HG03025 (cell line): ENCODE data around the gene DDX46.
A peak's percentile ranks its signal among the peaks of the same experiment; 100 is the strongest.
"Not testable (repeated sequence)": the region's sequence is repeated elsewhere in the genome, so short reads cannot be mapped to it uniquely, and the experiment has no call there.

Source experiments
- ATAC-seq: cut with Tn5 transposase; IDR thresholded peaks from one replicate; pipeline ENCODE4 v1.9.1; 2021; ENCODE audit warnings: mild to moderate bottlenecking, moderate library complexity; ENCODE audit not compliant: unreplicated experiment, low FRiP score

The DDX46 gene, protein sequence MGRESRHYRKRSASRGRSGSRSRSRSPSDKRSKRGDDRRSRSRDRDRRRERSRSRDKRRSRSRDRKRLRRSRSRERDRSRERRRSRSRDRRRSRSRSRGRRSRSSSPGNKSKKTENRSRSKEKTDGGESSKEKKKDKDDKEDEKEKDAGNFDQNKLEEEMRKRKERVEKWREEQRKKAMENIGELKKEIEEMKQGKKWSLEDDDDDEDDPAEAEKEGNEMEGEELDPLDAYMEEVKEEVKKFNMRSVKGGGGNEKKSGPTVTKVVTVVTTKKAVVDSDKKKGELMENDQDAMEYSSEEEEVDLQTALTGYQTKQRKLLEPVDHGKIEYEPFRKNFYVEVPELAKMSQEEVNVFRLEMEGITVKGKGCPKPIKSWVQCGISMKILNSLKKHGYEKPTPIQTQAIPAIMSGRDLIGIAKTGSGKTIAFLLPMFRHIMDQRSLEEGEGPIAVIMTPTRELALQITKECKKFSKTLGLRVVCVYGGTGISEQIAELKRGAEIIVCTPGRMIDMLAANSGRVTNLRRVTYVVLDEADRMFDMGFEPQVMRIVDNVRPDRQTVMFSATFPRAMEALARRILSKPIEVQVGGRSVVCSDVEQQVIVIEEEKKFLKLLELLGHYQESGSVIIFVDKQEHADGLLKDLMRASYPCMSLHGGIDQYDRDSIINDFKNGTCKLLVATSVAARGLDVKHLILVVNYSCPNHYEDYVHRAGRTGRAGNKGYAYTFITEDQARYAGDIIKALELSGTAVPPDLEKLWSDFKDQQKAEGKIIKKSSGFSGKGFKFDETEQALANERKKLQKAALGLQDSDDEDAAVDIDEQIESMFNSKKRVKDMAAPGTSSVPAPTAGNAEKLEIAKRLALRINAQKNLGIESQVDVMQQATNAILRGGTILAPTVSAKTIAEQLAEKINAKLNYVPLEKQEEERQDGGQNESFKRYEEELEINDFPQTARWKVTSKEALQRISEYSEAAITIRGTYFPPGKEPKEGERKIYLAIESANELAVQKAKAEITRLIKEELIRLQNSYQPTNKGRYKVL

DNA sequence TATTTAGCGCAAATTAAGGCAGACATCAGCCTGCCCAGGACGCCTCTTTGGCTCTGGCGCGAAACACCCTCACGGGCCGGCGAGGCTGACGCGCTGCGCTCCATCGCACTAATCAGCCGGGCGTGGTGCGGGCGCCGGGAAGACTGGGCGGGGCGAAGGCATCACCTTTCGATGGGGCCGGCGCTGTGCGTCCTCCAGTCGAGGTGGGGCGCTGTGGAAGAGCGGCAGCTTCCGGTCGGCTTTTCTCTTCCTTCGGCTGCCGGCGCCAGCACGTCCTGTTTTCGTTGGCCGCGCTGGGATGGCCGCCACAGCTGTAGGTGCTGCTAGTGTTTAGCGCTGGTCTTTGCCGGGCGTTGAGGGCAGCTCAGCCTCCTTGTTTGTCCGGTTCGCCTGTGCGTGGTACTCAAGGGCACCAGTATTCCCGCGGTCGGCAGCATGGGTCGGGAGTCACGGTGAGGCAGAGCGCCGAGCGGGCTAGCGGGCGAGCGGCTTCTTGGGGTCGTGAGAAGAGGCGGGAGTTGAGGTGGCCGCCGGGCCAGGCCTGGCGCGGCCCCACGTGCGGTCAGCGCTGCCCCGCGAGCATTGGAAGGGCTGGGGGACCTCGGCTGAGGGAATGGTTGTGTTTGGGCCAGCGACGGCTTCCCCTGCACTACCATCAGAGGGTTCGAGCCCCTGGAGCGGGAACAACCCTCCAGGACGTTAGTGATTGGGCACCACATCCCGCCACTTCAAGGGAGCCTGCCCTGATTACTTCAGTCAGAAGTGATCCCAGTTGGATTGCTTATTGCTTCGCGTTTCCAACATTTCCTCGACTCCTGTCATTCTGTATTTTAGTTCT lies at the start of gene DDX46:
DDX46 (plus strand) TSS at position 276 of the 838 bp plus-strand sequence; CDS start at position 436, 160 bp downstream.
- ATAC-seq = peak; percentile 94

DNA sequence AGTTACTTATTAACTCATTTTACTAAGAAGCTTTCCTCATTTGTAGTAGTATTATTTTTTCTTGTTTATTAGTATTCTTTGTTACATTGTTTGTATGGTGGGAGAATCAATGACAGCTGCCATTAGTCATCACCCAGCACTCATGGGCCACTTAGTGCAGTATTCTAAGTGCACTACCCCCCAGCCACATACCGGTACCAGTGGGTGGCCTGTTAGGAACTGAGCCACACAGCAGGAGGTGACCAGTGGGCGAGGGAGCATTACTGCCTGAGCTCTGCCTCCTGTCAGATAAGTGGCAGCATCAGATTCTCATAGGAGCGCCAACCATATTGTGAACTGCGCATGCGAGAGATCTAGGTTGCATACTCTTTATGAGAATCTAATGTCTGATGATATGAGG lies 44.5 kb upstream of the DDX46 start:
- ATAC-seq = no peak

DNA sequence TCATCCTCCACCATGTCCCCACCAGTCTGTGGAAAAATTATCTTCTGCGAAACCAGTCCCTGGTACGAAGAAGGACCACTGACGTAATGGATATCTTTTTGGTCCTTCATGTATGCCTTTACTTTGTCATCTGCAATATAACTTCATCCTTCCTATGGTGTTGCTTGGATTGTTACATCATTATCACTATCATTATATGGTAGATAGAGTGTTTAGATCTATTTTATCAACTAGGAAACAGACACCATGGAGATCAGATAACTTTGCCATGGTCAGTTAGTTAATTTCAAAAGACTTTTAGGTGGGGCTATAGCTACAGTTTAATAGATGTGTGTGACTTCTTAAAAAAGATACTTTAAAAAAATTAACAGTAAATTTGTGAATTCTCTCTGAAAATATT lies 44.0 kb upstream of the DDX46 start:
- ATAC-seq = no peak

DNA sequence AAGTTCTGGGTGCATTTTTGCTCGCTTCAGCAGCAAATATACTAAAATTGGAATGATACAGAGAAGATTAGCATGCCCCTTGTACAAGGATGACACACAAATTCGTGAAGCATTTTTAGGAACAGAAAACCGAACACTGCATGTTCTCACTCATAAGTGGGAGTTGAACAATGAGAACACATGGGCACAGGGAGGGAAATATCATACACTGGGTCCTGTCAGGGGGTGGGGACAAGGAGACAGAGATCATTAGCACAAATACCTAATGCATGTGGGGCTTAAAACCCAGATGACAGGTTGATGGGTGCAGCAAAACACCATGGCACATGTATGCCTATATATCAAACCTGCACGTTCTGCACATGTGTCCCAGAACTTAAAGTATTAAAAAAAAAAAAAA lies 43.1 kb upstream of the DDX46 start:
- ATAC-seq = not testable (repeated sequence)

DNA sequence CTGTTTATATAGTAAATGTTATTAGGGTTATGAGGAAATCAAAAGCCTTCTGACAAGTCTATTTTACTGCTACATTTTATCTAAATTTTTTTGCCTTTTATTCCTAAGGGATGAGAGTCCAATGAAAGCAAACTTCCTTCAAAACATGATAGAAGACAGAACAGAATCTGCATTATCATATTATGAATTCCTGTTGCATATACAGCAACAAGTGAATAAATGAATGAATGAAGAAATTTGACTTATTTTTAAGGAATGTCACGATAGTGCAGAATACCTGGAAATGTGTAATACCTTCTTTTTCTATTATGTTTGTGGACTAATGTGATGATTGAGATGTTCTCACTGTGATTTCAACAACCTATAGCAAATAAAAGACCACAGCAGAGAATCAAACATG lies 33.7 kb upstream of the DDX46 start:
- no peak for ATAC-seq

DNA sequence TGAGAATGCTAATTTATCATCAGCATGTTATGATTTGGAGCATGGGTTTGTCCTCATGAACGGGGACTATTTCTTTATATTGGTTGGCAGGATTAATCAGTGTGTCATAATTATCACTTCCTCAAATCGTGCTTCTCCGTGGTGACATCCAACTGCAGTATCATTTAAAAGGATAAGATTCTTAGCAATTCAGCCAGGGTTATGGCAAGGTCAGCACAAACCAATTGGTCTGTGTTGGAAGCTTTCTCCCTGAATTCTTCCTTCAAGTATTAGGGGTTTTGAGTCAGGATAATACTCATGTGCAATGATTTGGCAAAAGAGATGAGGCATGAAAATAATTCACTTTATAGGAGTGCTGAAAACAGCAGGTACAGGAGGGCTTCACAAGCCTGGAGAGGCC lies 25.8 kb upstream of the DDX46 start:
- ATAC-seq = no peak

DNA sequence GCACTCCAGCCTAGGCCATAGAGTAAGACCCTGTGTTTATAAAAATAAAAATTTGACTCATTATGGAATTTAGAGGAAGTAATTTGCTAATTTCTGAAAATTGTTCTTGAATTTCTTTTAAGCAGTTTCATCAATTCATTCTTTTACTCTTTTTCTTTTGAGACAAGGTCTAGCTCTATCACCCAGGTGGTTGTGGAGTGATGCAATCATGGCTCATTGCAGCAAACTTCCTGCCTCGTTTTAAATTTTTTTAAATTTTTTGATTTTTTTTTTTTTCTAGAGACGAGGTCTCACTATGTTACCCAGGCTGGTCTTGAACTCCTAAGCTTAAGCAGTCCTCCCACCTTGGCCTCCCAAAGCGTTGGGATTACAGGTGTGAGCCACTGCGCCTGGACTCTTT lies 23.3 kb upstream of the DDX46 start:
- no peak for ATAC-seq

DNA sequence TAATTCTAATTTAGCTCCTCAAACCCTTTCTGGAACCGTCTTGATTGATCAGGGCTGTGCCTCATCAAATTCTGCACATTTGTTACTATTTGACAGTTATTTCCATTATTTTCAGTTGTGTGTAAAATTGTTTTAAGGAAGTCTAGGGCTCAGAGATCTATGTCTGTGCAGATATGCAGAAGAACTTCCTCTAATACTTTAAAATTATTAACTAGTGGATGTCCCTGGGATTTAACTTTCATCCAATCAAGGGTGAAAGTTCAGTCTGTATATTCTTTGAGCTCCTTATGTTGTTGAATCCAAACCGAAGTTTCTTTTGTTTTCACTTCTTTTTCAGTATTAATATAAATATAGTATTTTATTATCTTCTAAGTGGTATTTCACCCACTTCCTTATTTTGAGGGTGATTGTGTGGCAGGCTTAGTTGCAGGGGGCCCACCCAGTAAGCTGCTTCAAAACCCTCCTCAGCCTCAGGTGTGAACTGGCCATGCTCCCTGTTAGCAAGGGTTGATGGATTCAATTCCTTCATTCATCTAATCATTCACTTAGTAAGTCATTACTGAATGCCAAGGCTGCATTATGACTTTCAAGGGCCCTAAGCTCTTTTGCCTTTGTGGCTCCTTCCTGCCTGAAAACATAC lies 22.3 kb upstream of the DDX46 start:
- ATAC-seq = no peak

DNA sequence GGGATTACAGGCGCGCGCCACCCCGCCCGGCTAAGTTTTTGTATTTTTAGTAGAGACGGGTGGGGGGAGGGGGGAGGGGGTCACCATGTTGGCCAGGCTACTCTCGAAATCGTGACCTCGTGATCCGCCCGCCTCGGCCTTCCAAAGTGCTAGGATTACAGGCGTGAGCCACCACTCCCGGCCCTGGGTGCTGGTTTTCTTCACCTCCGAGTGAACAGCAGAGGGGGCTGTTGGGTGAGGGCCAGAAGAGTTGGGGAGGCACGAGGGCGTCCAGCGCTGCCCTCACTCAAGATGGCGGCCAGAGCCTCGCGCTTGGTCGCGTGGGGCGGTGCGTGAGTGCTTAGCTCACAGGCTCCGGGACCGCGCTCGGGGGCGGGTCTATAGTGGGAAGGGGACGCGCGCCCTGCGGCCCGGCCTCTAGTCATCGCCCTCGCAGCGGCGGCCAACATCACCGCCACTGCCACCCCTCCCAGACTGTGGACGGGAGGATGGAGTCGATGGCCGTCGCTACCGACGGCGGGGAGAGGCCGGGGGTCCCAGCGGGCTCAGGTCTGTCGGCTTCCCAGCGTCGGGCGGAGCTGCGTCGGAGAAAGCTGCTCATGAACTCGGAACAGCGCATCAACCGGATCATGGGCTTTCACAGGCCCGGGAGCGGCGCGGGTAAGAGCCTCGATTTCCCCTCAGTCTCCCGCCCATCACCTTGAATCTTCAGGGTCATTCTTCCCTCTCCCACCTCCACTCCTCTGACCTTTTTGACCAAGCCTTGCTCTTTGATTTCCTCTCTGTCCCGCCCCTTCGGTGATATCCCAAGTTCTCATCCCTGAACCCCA lies 20.2 kb upstream of the DDX46 start, which contains the start of gene CAMLG:
CAMLG (plus strand) TSS at position 416 of the 830 bp plus-strand sequence; CDS start at position 489, 73 bp downstream.
- peak; percentile 91 for ATAC-seq

DNA sequence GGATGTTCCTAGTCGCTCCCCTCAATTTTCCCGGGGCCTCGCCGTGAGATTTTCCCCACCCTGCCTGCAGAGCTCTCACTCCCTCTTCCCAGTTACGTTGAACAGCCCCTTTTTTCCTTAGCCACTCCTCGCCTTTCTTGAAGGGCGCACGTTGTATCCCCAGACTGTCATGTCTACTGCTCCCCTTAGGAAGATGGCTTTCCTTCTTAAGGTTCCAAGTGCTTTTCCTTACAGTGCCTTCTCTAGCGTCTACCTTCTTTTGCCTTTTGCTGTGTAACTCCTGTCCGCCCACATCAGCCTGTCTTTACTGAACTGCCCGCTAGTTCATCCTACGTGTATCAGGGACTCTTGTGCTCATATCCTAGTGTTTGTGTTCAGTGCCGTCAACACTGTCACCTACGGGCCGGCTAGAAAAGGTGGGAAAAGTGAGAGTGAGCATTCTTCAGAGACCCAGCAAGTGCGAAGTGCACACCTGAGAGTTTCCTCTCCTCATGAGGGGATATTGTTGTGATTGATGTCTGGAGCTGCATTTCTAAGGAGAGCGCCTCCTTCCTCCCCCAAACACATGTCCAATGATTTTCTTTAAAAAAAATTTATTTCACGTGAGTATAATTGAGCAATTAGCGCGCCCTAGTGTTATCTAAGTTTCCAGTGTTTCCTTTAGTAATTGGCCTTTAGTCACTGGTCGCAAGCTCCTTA lies 19.5 kb upstream of the DDX46 start:
- ATAC-seq = no peak

DNA sequence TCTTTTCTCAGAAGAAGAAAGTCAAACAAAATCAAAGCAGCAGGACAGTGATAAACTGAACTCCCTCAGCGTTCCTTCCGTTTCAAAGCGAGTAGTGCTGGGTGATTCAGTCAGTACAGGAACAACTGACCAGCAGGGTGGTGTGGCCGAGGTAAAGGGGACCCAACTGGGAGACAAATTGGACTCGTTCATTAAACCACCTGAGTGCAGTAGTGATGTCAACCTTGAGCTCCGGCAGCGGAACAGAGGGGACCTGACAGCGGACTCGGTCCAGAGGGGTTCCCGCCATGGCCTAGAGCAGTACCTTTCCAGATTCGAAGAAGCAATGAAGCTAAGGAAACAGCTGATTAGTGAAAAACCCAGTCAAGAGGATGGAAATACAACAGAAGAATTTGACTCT lies 17.5 kb upstream of the DDX46 start:
- no peak for ATAC-seq

DNA sequence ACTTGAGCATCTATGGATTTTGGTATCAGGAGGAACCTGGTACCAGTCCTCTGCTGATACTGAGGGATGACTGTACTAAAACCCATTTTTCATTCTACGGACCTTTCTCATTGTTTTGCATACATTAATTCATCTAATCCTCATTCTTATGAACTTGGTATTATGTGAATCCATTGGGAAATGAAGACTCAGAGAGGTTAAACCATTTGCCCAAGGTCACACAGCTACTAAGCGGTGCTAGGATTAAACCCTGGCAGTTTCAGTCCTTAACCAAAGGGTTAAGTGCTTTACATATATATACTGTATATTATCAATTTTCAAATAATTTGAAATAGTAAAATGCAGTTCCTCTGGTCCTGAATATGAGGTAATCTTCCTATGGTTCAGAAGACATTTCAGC lies 16.4 kb upstream of the DDX46 start:
- ATAC-seq = no peak

DNA sequence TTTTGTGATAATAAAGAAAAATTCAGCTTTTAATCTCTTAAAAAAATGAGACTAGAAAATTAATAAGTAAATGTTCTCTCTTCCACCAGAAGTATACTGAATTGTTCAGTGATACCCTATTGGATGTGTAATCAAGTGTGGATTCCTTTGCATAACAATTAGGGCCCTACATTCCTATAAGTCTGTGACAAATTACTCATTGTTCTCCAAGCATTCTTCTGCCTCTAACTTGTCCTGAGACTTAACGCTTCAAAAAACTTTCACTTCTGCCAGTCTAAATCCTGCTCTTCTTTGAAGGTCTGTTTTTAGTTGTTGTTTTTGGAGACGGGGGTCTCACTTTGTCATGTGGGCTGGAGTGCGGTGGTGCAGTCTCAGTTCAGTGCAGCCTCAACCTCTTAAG lies 9.2 kb upstream of the DDX46 start:
- no peak for ATAC-seq

DNA sequence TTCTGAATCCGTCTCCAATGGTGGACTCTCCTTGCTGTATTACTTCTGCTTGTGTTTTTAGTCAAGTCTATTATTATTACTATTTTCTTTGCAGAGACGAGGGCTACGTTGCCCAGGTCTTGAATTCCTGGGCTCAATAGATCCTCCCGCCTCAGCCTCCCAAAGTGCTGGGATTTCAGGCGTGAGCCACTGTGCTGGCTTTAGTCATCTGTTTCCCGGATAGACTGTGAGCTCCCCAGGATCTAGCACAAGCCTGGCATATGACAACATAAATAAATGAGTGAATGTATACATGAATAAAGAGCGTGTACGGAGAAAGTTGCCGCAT lies 439 bp upstream of the DDX46 start:
- peak; percentile 18 for ATAC-seq

DNA sequence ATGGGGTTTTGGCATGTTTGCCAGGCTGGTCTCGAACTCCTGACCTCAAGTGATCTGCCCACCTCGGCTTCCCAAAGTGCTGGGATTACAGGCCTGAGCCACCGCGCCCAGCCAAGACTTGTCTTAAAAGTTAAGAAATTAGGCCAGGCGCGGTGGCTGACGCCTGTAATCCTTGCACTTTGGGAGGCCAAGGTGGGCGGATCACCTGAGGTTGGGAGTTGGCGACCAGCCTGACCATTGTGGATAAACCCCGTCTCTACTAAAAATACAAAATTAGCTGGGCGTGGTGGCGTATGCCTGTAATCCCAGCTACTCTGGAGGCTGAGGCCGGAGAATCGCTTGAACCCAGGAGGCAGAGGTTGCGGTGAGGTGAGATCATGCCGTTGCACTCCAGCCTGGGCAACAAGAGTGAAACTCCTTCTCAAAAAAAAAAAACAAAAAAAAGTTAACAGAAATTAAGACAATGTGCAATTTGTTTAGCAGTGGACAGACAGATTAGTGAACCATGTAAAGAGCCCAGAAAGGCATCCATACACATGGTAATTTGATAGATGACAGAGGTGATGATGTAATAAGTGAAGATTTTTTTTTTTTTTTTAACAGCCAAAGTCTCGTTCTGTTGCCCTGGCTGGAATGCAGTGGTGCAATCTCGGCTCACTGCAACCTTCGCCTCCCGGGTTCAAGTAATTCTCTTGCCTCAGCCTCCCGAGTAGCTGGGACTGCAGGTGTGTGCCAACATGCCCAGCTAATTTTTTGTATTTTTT lies 9.1 kb downstream of the DDX46 start:
- ATAC-seq = not testable (repeated sequence)

DNA sequence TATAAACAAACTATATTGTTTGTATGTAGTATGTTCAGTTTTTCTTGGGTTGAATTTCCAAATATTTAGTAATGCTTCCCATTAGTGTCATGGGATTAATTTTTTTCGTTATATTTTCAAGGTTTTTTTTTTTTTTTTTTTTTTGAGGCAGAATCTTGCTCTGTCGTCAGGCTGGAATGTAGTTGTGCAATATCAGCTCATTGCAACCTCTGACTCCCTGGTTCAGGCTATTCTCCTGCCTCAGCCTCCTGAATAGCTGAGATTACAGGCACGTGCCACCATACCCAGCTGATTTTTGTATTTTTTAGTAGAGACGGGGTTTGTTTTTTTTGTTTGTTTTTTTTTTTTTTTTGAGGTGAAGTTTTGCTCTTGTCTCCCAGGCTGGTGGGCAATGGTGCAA lies 10.6 kb downstream of the DDX46 start:
- ATAC-seq = no peak

DNA sequence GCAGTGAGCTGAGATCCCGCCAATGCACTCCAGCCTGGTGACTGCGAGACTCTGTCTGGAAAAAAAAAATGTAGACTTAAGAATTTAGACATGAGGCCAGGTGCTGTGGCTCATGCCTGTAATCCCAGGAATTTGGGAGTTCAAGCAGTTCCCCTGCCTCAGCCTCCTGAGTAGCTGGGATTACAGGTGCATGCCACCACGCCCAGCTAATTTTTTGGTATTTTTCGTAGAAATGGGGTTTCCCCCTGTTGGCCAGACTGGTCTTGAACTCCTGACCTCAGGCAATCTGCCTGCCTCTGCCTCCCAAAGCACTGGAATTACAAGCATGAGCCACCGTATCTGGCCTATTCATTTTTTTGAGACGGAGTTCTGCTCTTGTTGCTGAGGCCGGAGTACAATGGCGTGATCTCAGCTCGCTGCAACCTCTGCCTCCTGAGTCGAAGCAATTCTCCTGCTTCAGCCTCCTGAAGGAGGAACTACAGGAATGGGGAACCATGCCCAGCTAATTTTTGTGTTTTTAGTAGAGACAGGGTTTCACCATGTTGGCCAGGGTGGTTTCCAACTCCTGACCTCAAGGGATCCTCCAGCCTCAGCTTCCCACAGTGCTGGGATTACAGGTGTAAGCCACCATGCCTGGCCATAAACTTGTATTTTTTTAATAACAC lies 14.0 kb downstream of the DDX46 start:
- no peak for ATAC-seq
